Kidney capillary endothelial cell (primary cell): Measurements from ENCODE around the gene BBS4.
A peak's percentile ranks its signal among the peaks of the same experiment; 100 is the strongest.
"Not testable (repeated sequence)": the region's sequence is repeated elsewhere in the genome, so short reads cannot be mapped to it uniquely, and the experiment has no call there.

Experiments
- DNase-seq: peaks from one replicate; pipeline ENCODE4 v3.0.0-alpha.2; 2018; ENCODE audit warnings: low spot score

The BBS4 gene

DNA sequence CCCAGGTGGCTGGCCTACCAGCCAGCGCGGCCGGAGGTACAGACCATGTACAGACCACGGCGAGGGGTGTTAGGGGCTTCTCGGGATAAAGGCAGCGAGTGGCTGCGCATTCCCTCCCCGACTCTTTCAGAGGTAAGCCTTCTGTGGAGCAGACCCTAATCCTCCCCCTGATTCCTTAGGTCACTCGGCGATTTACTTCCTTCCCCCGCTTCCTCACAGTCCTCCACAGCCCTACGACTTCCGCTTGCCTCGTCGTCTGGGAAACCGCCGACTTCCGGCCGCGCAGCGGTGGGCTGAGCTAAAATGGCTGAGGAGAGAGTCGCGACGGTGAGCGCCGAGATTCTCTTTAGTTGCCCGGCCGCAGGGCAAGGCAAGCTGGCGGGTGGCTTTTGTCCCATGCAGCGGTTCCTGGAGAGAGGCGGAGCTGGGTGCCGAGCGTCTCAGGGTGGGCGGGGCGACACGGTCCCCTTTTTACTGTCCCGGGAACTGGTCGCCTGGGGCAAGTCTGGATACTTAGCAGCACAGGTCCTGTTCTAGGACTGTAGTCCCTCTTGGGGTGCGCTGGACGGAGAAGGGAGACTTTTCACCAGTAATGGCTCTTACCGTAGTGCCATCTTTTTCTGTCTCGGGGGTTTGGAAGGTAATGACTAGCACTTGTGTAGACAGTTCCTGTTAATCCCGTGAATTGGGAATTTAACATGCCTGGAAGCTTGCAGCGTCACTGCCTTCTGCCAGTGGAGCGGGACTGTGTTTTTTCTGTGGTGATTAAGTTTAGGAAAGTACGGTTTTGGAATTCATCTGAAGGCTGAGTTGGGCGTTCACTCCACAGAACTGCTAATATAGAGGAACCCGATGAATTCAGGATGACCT, at the start of gene BBS4, which contains the start of gene HIGD2B:
BBS4 (plus strand) TSS at position 283 of the 870 bp plus-strand sequence; CDS start at position 304, 21 bp downstream.
HIGD2B (minus strand) TSS at position 258 of the 870 bp plus-strand sequence. CDS start 9,808 bp downstream, outside the sequence.
- peak; percentile 93 for DNase-seq

DNA sequence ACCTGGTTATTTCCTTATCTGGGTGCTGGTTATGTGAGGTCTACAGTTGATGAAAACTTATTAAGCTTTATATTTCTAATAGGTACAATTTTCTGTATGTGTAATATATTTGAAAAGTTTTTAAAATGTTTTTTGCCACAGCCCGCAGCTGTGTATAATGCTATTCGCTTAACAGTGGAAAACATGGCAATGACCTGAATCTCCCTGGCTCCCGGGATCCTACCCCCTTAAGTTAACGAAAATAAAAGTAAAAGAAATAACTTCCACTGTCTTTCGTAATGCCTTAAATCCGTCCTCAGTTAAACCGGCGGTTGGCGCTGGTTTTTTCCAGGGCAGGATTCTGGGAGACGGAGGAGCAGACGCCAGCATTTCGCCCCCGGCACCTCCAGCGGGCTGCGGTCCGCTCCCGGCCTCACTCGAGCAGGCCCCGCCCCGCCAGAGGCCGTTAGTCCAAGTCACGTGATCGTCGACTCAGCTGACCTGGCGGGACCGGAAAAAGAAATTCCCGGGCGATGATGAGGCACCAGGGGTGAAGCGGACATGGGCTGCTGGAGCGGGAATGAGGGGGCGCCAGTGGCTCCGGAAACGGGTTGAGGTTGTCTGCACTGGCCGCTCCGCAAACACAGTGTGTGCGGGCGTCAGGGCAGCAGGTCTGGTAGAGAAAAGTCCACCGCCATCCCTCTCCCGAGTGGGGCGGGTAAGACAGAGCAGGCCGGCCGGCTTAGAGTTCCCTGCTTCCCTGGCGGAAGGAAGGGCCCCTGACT, 49.3 kb upstream of the BBS4 start:
- peak; percentile 19 for DNase-seq

DNA sequence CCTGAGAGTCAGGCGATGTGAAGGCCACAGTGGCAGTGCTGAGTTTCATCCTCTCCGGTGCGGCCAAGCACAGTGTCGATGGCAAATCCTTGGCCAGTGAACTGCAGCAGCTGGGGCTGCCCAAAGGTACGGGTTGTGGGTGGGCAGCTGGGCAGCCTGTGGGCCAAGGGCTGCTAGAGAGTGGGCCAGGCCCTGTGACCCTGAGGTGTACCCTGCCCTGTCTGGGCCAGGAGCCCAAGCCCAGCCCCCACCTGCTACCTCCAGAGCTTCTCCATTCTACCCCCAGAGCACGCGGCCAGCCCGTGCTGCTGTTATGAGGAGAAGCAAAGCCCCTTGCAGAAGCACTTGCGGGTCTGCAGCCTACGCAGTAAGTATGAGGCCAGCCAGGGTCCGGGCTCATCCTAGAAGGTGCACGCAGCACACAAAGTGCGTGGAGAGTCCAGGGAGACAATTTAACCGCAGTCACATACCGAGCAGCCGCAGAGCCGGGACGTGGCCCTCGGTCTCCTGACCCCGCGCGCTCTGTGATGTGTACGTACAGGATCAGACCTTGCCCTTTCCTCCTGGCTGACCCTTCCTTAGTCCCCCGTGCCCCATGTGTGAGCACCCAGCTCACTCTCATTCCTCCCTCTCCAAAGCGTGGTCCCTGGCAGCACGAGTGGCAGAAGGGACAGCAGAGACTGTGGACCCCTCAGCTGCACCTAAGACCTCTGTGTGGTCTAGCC, 46.1 kb upstream of the BBS4 start:
- not testable (repeated sequence) for DNase-seq

GRCh38 chr15:72642271-72642670, 43.7 kb upstream of the BBS4 start:
- not testable (repeated sequence) for DNase-seq

DNA sequence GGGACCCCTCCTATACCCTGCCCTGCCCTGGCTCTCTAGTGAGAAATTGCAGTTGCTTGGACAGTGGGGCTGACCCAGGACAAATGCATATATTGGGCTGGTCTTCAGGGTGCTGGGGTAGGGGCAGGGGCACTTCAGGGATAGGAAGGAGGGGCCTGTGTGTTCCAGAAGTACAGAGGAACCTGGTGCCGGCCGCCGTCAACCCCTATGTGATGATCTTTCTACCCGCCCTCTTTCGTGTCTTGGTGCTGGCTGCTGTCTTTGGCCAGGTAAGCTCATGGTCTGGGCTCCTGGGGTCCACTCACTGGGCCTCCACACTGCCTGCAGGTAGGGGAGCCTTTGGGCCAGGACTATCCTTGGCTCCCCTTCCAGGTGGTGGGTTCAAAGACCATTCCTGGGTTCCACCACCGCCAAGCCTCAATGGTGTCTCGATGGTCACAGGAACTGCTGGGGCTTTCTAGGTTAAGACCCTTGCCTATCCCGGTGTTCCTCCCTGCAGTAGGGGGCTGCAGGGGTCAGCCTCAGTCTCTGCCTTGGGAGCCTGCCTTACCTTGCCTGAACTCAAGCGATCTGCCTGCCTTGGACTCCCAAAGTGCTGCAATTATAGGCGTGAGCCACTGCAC, 37.3 kb upstream of the BBS4 start:
- DNase-seq: not testable (repeated sequence)

GRCh38 chr15:72654397-72654796, 31.6 kb upstream of the BBS4 start, which contains the start of gene GOLGA6B:
GOLGA6B (plus strand) TSS chr15:72654697; CDS start chr15:72654738, 41 bp downstream.
- DNase-seq: not testable (repeated sequence)

DNA sequence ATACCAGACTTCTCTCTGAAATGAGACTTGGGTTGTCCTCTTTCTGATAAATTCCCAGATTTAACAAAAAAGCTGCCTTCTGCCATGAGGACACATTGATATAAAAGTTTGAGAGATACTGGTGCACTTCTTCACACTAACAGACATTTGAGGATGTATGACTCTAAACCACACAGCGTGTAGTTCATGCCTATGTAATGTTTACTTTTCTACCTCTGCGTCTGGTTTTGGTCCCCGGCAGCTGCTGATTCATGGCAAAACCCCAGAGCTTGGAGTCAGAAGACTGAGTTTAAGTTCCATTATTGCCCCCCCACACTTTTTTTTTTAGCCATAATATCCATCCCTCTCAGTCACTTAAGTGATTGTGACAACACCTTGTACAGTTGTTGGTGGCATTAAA, 30.0 kb upstream of the BBS4 start:
- DNase-seq: not testable (repeated sequence)

GRCh38 chr15:72661081-72661480, 24.9 kb upstream of the BBS4 start:
- DNase-seq: not testable (repeated sequence)

GRCh38 chr15:72663931-72664330, 22.1 kb upstream of the BBS4 start:
- not testable (repeated sequence) for DNase-seq

- DNase-seq: not testable (repeated sequence)
These were observed 20.3 kb upstream of the BBS4 start for GRCh38 chr15:72665706-72666105.

DNA sequence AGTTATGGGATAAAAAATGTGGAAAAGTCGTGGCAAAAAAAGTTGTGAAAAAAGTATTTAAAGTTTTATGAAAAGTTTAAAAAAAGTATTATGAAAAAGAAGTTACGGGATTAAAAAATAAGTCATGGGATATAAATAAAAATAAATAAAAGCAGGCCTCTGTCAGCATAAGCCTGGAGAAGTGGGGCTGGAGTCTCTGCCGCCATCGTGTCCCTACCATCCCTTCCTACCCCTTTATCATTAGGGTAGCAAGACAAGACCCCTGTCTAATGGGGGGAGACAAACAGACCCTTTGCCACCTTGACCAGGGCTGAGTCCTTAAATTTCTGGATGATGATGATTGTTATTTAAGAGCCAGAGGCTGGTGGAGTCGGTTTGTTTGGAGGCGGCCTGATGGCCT, 16.2 kb upstream of the BBS4 start:
- DNase-seq: not testable (repeated sequence)

- peak; percentile 75 for DNase-seq
These were observed 15.2 kb upstream of the BBS4 start for GRCh38 chr15:72670656-72671352.

- no peak for DNase-seq
These were observed 14.5 kb upstream of the BBS4 start for GRCh38 chr15:72671525-72671924.

DNA sequence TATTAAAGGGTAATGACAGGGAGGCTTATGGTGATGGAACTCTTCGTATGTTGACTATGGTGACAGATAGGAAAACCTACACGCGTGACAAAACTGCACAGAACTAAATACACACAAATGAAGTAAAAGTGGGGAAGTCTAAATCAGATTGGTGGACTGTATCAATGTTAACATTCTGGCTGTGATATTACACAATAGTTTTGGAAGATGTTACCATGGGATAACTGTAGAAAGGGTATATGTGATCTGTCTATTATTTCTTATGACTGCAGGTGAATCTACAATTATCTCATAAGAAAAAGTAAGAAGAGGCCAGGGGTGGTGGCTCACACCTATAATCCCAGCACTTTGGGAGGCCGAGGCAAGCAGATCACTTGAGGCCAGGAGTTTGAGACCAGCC, 9.2 kb upstream of the BBS4 start:
- no peak for DNase-seq

GRCh38 chr15:72680931-72681330, 5.1 kb upstream of the BBS4 start:
- no peak for DNase-seq

DNA sequence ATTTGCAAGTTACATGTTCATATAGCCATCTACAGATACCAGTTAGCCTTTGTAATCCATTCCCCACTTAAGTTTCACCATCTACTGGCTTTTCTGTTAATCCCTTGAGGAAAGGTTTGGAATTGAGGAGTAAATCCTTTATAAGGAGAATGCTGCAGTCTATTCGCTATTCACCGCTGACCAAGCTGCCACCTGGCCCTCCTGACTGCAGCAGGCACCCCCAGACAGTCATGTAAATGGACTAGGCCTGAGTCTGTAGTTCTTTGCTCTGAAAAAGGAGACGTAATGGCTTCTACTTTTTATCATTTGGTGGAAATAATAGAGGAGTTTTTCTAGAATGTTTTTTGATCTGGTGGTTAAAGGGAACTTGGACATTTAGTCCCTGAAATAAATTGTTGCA, 3.2 kb upstream of the BBS4 start:
- no peak for DNase-seq

GRCh38 chr15:72685301-72685924, 594 bp upstream of the BBS4 start:
- no peak for DNase-seq

DNA sequence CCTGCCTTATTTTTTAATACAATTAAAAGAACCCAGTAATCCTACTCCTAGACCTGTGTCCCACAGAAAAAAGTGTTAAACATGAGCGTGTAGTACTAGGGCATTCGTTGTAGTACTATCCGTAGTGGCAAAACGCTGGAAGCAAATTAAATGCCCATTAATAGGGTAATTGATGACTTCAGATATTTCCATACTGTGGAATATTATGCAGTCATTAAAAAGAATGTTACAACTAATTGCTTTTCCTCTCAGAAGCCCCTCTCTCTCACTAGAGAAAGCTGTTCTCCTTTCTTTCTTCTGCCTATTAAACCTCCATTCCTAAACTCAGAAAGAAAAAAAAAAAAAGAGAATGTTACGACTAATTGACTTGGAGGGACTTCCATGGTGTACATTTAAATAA, 2.7 kb downstream of the BBS4 start:
- DNase-seq: no peak

GRCh38 chr15:72690938-72691337, 4.9 kb downstream of the BBS4 start:
- DNase-seq: no peak

DNA sequence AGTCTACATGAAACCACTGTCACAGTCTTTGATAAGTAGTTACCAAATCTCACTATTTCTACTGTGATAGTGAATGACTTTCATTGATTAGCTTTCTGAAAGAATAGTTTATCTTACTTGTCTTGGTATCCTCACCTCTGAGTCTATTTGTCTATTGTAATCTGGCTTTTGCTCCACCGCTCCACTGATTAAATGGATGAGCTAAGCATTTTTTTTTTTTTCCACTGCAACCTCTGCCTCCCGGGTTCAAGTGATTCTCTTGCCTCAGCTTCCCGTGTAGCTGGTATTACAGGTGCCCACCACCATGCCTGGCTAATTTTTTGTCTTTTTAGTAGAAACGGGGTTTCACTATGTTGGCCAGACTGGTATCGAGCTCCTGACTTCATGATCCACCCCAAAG, 12.9 kb downstream of the BBS4 start:
- no peak for DNase-seq

GRCh38 chr15:72700076-72700475, 14.1 kb downstream of the BBS4 start:
- no peak for DNase-seq
